ENCODE measurements around the gene REG3G. TPM values are rescaled to one million over a fixed set of nuclear protein-coding genes. Genes with fewer than 3 reads are reported as not detected.

Gene REG3G
- not detected for total RNA-seq

- TF ChIP-seq CTCF (IDR thresholded peaks at IDR 0.05; ENCODE audit: low read depth), result no peak
Measured at GRCh38 chr2:79025421-79025820, at the start of gene REG3G. Gene REG3G (plus strand): TSS chr2:79025702. CDS start chr2:79026094, 392 bp downstream.

- TF ChIP-seq CTCF (IDR thresholded peaks at IDR 0.05; ENCODE audit: low read depth), result no peak
Measured at GRCh38 chr2:78977661-78978145, 47.8 kb upstream of the REG3G start.

GRCh38 chr2:78978340-78978739 lies 47.2 kb upstream of the REG3G start:
- TF ChIP-seq CTCF (IDR thresholded peaks at IDR 0.05; ENCODE audit: low read depth), result no peak

- no peak for TF ChIP-seq CTCF (IDR thresholded peaks at IDR 0.05; ENCODE audit: low read depth)
Measured at GRCh38 chr2:78979380-78980151, 45.9 kb upstream of the REG3G start.

- TF ChIP-seq CTCF (IDR thresholded peaks at IDR 0.05; ENCODE audit: low read depth), result no peak
Measured at GRCh38 chr2:78980152-78980465, 45.4 kb upstream of the REG3G start.

- TF ChIP-seq CTCF (IDR thresholded peaks at IDR 0.05; ENCODE audit: low read depth), result no peak
Measured at GRCh38 chr2:78980871-78981270, 44.6 kb upstream of the REG3G start.

GRCh38 chr2:78982638-78983330 lies 42.7 kb upstream of the REG3G start:
- no peak for TF ChIP-seq CTCF (IDR thresholded peaks at IDR 0.05; ENCODE audit: low read depth)

All from subcutaneous adipose tissue (tissue), 4 donors.